ENCODE measurements around the gene HS3ST6.

Gene HS3ST6

GRCh38 chr16:1915732-1916639 lies 2.2 kb downstream of the HS3ST6 start:
- Histone ChIP-seq H3K9ac (no peak overlapping the region), H3K27ac (no peak overlapping the region), H3K9me3 (replicated peaks in 1 of 11) (no peaks in the 10 kb centered on the region), H3K4me2 (no peak overlapping the region), H3K4me1 (peaks cover 0 to 4% (median 0%) of the 10 kb centered on the region in 10 experiments; a peak in 1 of 20 replicates), H3K27me3 (peaks cover 74 to 82% (median 80%) of the 10 kb centered on the region in 11 experiments), H3K36me3 (no peaks in the 10 kb centered on the region), H4K20me1 (peaks cover 0 to 58% (median 17%) of the 10 kb centered on the region in 11 experiments; a peak in 12 of 22 replicates), H3K4me3 (no peak overlapping the region)
- TF ChIP-seq Cebpa-rat (IDR thresholded peaks at IDR 0.05) = no peak

GRCh38 chr16:1914988-1915387 lies 3.2 kb downstream of the HS3ST6 start:
- Histone ChIP-seq H3K9ac (no peak overlapping the region), H3K4me3 (no peak overlapping the region), H3K36me3 (no peaks in the 10 kb centered on the region), H3K27me3 (peaks cover 64 to 72% (median 70%) of the 10 kb centered on the region in 11 experiments), H3K27ac (no peak overlapping the region), H4K20me1 (peaks cover 0 to 48% (median 17%) of the 10 kb centered on the region in 11 experiments; a peak in 12 of 22 replicates), H3K4me2 (no peak overlapping the region), H3K4me1 (no peaks in the 10 kb centered on the region), H3K9me3 (replicated peaks in 1 of 11) (no peaks in the 10 kb centered on the region)
- TF ChIP-seq Cebpa-rat (IDR thresholded peaks at IDR 0.05) = no peak

GRCh38 chr16:1914084-1914608 lies 4.1 kb downstream of the HS3ST6 start:
- H4K20me1 ChIP-seq = peaks cover 0 to 40% (median 10%) of the 10 kb centered on the region in 11 experiments; a peak in 11 of 22 replicates
- peaks cover 55 to 68% (median 65%) of the 10 kb centered on the region in 11 experiments for H3K27me3 ChIP-seq
- H3K4me3 ChIP-seq = no peak overlapping the region
- no peaks in the 10 kb centered on the region for H3K9me3 ChIP-seq (replicated peaks in 1 of 11)
- no peak for TF ChIP-seq Cebpa-rat (IDR thresholded peaks at IDR 0.05)
- H3K9ac ChIP-seq = peak overlapping the region in 1 of 11 experiments; percentile 3; a peak in 1 of 22 replicates
- no peaks in the 10 kb centered on the region for H3K4me1 ChIP-seq
- H3K27ac ChIP-seq = no peak overlapping the region
- H3K4me2 ChIP-seq = no peak overlapping the region
- H3K36me3 ChIP-seq = no peaks in the 10 kb centered on the region

- Histone ChIP-seq H3K27ac (no peak overlapping the region), H3K4me2 (no peak overlapping the region), H3K4me1 (peaks cover 0 to 2% (median 0%) of the 10 kb centered on the region in 10 experiments; a peak in 3 of 20 replicates), H3K4me3 (no peak overlapping the region), H4K20me1 (peaks cover 0 to 35% (median 5%) of the 10 kb centered on the region in 11 experiments; a peak in 8 of 22 replicates), H3K36me3 (no peaks in the 10 kb centered on the region), H3K9ac (no peak overlapping the region; a peak in 1 of 22 replicates), H3K9me3 (replicated peaks in 1 of 11) (no peaks in the 10 kb centered on the region), H3K27me3 (peaks cover 55 to 68% (median 65%) of the 10 kb centered on the region in 11 experiments)
- no peak for TF ChIP-seq Cebpa-rat (IDR thresholded peaks at IDR 0.05)
Observed at GRCh38 chr16:1913327-1914083, 4.7 kb downstream of the HS3ST6 start.

GRCh38 chr16:1912215-1912543 lies 6.0 kb downstream of the HS3ST6 start:
- TF ChIP-seq Cebpa-rat (IDR thresholded peaks at IDR 0.05) = no peak
- no peak overlapping the region for H3K27ac ChIP-seq
- H3K4me2 ChIP-seq = no peak overlapping the region
- H3K36me3 ChIP-seq = no peaks in the 10 kb centered on the region
- H3K9me3 ChIP-seq (replicated peaks in 1 of 11) = no peaks in the 10 kb centered on the region
- no peak overlapping the region for H3K9ac ChIP-seq
- peaks cover 0 to 11% (median 3%) of the 10 kb centered on the region in 10 experiments; a peak in 6 of 20 replicates for H3K4me1 ChIP-seq
- peaks cover 0 to 29% (median under 1%) of the 10 kb centered on the region in 11 experiments; a peak in 7 of 22 replicates for H4K20me1 ChIP-seq
- H3K27me3 ChIP-seq = peaks cover 54 to 68% (median 65%) of the 10 kb centered on the region in 11 experiments
- no peak overlapping the region for H3K4me3 ChIP-seq

- no peak for TF ChIP-seq Cebpa-rat (IDR thresholded peaks at IDR 0.05)
- peaks cover 0 to 11% (median 5%) of the 10 kb centered on the region in 10 experiments; a peak in 8 of 20 replicates for H3K4me1 ChIP-seq
- H3K4me3 ChIP-seq = no peak overlapping the region
- H3K9me3 ChIP-seq (replicated peaks in 1 of 11) = no peaks in the 10 kb centered on the region
- H3K27ac ChIP-seq = no peak overlapping the region
- H4K20me1 ChIP-seq = peaks cover 0 to 32% (median 0%) of the 10 kb centered on the region in 11 experiments; a peak in 6 of 22 replicates
- H3K27me3 ChIP-seq = peaks cover 51 to 68% (median 65%) of the 10 kb centered on the region in 11 experiments
- no peak overlapping the region for H3K9ac ChIP-seq
- H3K36me3 ChIP-seq = no peaks in the 10 kb centered on the region
- H3K4me2 ChIP-seq = no peak overlapping the region
Observed at GRCh38 chr16:1911467-1912214, 6.6 kb downstream of the HS3ST6 start.

GRCh38 chr16:1909561-1910231 lies 8.5 kb downstream of the HS3ST6 start:
- no peak overlapping the region for H3K4me2 ChIP-seq
- no peak overlapping the region; a peak in 1 of 22 replicates for H3K9ac ChIP-seq
- no peaks in the 10 kb centered on the region for H3K9me3 ChIP-seq (replicated peaks in 1 of 11)
- no peak overlapping the region for H3K4me3 ChIP-seq
- no peak for TF ChIP-seq Cebpa-rat (IDR thresholded peaks at IDR 0.05)
- no peak overlapping the region for H3K27ac ChIP-seq
- H3K27me3 ChIP-seq = peaks cover 39 to 56% (median 51%) of the 10 kb centered on the region in 11 experiments
- no peaks in the 10 kb centered on the region for H3K36me3 ChIP-seq
- H3K4me1 ChIP-seq = peaks cover 0 to 16% (median 9%) of the 10 kb centered on the region in 10 experiments; a peak in 13 of 20 replicates
- peaks cover 0 to 39% (median 0%) of the 10 kb centered on the region in 11 experiments; a peak in 4 of 22 replicates for H4K20me1 ChIP-seq

GRCh38 chr16:1908983-1909382 lies 9.2 kb downstream of the HS3ST6 start:
- Histone ChIP-seq H3K9me3 (replicated peaks in 1 of 11) (no peaks in the 10 kb centered on the region), H3K9ac (no peak overlapping the region; a peak in 1 of 22 replicates), H3K27me3 (peaks cover 32 to 49% (median 44%) of the 10 kb centered on the region in 11 experiments), H3K4me2 (no peak overlapping the region), H3K27ac (no peak overlapping the region), H3K36me3 (no peaks in the 10 kb centered on the region), H4K20me1 (peaks cover 0 to 32% (median 0%) of the 10 kb centered on the region in 11 experiments; a peak in 4 of 22 replicates), H3K4me1 (peaks cover 0 to 23% (median 12%) of the 10 kb centered on the region in 10 experiments; a peak in 14 of 20 replicates), H3K4me3 (no peak overlapping the region)
- no peak for TF ChIP-seq Cebpa-rat (IDR thresholded peaks at IDR 0.05)
